HAP-1 (cell line): ENCODE measurements around the gene SHLD1.

ENCODE experiments used
- DNase-seq, 2 experiments: peaks; one replicate each; pipeline ENCODE4 v3.0.0-alpha.2; 2016 to 2020; ENCODE audit warnings: low spot score in 2 of 2
- H3K27me3 ChIP-seq: fragments of 250-450 bp; sonication (Bioruptor Pico); 2 replicates; pipeline ENCODE4 v1.5.1; 2020; ENCODE audit warnings: low read depth, mild to moderate bottlenecking, moderate library complexity
- H3K36me3 ChIP-seq: fragments of 250-450 bp; sonication (Bioruptor Pico); replicated peaks from 2 replicates; pipeline ENCODE4 v1.5.1; 2020; ENCODE audit warnings: mild to moderate bottlenecking
- H3K4me1 ChIP-seq: fragments of 250-450 bp; sonication (Bioruptor Pico); 2 replicates; pipeline ENCODE4 v1.5.1; 2020; ENCODE audit warnings: mild to moderate bottlenecking
- H3K4me3 ChIP-seq: fragments of 250-450 bp; sonication (Bioruptor Pico); 2 replicates; pipeline ENCODE4 v1.5.1; 2020; ENCODE audit warnings: mild to moderate bottlenecking, moderate library complexity
- H3K9me3 ChIP-seq: fragments of 250-450 bp; sonication (Bioruptor Pico); 2 replicates; pipeline ENCODE4 v1.5.1; 2020; ENCODE audit warnings: mild to moderate bottlenecking, moderate library complexity
- in situ Hi-C: fragments of 300-500 bp; cut with MboI; formaldehyde crosslinking; loops from 3 replicates; pipeline ENCODE4 v1.14.3; 2020; ENCODE audit warnings: low sequenced_read_pairs, inconsistent platforms, mixed read lengths

SHLD1 gene

GRCh38 chr20:5825130-5825719, 75.0 kb downstream of the SHLD1 start:
- DNase-seq: no peak
- Histone ChIP-seq H3K9me3 (no peaks in the 10 kb centered on the region), H3K4me1 (peaks cover 9% of the 10 kb centered on the region), H3K27me3 (no peaks in the 10 kb centered on the region), H3K36me3 (no peaks in the 10 kb centered on the region), H3K4me3 (no peak overlapping the region)
- in situ Hi-C loops: no loop called here

- no peak overlapping the region for H3K4me3 ChIP-seq
- in situ Hi-C loops: no loop called here
Measured at GRCh38 chr20:5827098-5827853, 77.1 kb downstream of the SHLD1 start.

DNA sequence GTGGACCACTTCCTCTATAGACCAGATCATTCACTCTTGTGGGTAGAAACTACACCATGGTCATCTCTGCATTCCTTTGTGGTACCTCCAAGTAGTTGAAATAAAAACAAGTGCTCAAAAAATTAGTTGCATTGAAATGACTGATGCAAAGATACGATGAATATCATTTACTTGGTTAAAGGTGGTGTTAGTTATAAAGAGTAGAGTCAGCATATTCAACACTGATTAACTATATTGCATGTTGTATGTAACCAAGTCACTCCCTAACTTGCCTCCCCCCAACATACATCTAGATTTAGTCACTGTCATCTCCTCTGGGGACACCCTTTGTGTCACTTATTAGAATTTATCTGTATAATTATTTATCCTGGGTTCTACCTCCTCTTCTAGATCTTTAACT, 77.7 kb downstream of the SHLD1 start:
- Histone ChIP-seq H3K4me3 (no peak overlapping the region), H3K36me3 (no peaks in the 10 kb centered on the region), H3K27me3 (no peaks in the 10 kb centered on the region), H3K9me3 (no peaks in the 10 kb centered on the region), H3K4me1 (peaks cover 4% of the 10 kb centered on the region)
- no peak for DNase-seq
- in situ Hi-C loops: no loop called here

More at GRCh38 chr20:5827098-5827853, 77.1 kb downstream of the SHLD1 start:
- Histone ChIP-seq H3K9me3 (no peaks in the 10 kb centered on the region), H3K4me1 (peaks cover 9% of the 10 kb centered on the region), H3K27me3 (no peaks in the 10 kb centered on the region), H3K36me3 (no peaks in the 10 kb centered on the region)
- no peak for DNase-seq

DNA sequence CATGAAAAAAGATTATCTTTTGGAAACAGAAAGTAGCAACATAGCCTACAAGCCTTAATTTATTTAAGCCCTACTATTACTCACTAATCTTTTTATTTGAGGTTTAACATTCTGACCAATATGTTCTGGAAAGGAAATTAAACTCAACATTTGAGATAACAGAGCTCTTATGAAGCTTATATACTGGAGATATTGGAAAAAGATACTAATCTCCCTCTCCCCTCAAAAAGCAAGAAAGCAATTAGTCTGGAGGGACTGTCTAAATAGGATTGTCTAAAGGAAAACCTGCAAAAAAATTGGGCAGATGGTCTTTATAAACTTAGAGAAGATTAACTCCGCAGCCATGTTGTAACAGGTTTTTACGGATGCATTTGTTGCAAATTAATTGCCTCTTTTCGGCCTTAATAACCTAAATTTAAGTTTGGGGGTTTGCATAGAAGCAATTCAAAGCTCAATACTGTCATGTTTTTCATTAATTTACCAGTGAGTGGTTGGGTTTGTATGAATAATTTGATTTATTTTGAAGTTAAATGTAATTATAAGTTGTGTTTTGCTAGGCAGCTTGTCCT, 79.1 kb downstream of the SHLD1 start:
- no peaks in the 10 kb centered on the region for H3K36me3 ChIP-seq
- H3K9me3 ChIP-seq: no peaks in the 10 kb centered on the region
- DNase-seq: no peak
- H3K4me3 ChIP-seq: no peak overlapping the region
- in situ Hi-C loops: no loop called here
- H3K27me3 ChIP-seq: no peaks in the 10 kb centered on the region
- no peaks in the 10 kb centered on the region for H3K4me1 ChIP-seq

DNA sequence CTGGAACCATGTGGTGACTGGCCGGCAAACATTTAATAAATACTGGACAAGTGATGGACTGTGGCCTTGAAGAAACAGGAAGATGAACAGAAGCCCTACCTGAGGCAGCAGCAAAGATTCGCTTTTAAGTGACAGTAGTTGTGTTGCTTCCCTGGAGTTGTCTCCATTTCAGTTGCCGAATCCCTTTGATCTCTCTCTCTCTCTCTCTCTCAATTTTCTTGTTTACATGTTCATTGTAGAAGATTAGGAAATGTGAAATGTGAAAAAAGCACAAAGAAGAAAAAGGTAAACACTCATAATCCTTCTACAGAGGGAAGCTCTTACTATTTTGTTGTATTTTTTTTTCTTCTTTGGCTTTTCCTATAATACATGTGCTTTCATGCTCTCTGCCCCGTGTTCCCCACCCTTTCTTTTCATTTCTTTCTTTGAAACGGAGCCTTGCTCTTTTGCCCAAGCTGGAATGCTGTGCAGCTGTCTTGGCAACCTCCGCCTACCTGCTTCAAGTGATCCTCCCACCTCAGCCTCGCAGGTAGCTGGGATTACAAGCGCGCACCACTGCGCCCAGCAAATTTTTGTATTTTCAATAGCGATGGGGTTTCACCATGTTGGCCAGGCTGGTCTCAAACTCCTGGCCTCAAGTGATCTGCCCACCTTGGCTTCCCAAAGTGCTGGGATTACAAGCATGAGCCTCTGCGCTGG, 81.5 kb downstream of the SHLD1 start:
- Histone ChIP-seq H3K4me3 (no peak overlapping the region), H3K27me3 (no peaks in the 10 kb centered on the region), H3K9me3 (no peaks in the 10 kb centered on the region), H3K36me3 (no peaks in the 10 kb centered on the region), H3K4me1 (no peaks in the 10 kb centered on the region)
- in situ Hi-C loops: no loop called here
- DNase-seq: no peak

DNA sequence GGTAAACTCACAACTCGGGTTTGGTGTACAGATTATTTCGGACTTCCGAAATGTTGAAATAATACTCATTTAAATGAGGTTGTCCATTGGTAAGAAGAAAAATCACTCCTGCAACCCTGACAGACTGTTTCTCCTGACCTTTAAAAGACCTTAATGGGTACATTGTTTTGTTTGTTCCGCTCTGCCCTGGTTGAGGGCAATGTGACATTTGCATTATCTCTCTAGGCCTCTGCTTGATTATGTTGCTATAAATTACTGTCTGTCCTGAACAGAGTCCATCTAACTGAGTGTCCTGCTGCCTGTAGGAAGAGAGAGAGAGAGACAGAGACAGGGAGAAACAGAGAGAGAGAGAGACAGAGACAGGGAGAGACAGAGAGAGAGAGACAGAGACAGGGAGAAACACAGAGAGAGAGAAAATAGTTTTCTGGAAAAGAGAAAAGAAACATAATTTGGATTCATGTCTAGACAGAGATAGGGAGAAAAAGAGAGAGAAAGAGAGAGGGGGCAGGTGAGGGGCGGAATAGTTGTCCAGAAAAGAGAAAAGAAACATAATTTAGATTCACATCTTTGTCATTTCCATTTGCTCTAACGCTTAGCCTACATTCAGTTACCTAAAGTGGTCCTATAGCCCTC, 83.2 kb downstream of the SHLD1 start:
- Histone ChIP-seq H3K4me1 (no peaks in the 10 kb centered on the region), H3K36me3 (no peaks in the 10 kb centered on the region), H3K9me3 (no peaks in the 10 kb centered on the region), H3K27me3 (no peaks in the 10 kb centered on the region), H3K4me3 (no peak overlapping the region)
- no peak for DNase-seq
- in situ Hi-C loops: no loop called here

DNA sequence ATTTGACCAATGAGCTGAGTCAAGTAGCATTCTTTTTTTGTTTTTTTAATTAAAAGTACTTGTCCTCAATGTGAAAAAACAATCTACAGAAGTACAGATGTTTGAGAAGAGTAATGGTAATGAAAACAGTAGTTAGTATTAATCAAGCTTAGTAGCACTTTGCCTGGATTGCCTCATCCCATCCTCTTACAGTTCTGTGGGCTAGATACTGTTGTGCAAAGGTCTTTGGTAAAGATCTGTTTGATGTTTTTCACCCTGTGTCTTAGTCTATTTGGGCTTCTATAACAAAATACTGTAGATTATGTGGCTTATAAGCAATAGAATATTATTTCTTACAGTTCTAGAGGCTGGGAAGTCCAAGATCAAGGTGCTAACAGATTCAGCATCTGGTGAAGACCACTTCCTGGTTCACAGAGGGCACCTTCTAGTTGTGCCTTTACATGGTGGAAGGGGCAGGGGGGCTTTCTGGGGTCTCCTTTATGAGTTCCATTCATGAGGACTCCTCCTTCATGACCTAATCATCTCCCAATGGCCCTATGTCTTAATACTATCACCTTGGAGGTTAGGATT, 84.3 kb downstream of the SHLD1 start:
- in situ Hi-C loops: no loop called here
- no peaks in the 10 kb centered on the region for H3K27me3 ChIP-seq
- no peak overlapping the region for H3K4me3 ChIP-seq
- no peaks in the 10 kb centered on the region for H3K36me3 ChIP-seq
- H3K4me1 ChIP-seq: no peaks in the 10 kb centered on the region
- DNase-seq: no peak
- no peaks in the 10 kb centered on the region for H3K9me3 ChIP-seq

GRCh38 chr20:5835321-5835821, 85.2 kb downstream of the SHLD1 start:
- Histone ChIP-seq H3K4me1 (no peaks in the 10 kb centered on the region), H3K9me3 (no peaks in the 10 kb centered on the region), H3K4me3 (no peak overlapping the region), H3K36me3 (no peaks in the 10 kb centered on the region), H3K27me3 (no peaks in the 10 kb centered on the region)
- no peak for DNase-seq
- in situ Hi-C loops: no loop called here

DNA sequence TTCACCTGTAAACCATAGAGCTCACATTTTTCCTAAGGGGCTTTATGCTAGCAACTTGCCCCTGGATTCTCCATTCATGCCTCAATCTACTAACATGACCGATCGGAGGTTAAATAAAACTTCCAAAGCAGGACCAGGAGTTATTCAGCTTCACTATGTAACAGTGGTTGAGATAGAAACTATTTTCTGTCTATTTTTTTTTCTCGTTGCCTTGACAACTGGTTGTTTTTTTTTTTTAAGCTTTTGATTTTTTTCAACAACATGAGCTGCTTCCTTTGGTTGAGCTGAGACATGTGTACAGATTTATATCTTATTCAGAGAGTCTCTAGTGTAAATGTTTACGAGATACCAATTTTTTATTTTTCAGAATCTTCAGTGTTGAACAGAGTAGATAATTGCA, 85.7 kb downstream of the SHLD1 start:
- Histone ChIP-seq H3K36me3 (no peaks in the 10 kb centered on the region), H3K4me1 (no peaks in the 10 kb centered on the region), H3K4me3 (no peak overlapping the region), H3K27me3 (no peaks in the 10 kb centered on the region), H3K9me3 (no peaks in the 10 kb centered on the region)
- DNase-seq: no peak
- in situ Hi-C loops: no loop called here

- Histone ChIP-seq H3K36me3 (no peaks in the 10 kb centered on the region), H3K4me3 (no peak overlapping the region), H3K9me3 (no peaks in the 10 kb centered on the region), H3K4me1 (no peaks in the 10 kb centered on the region), H3K27me3 (no peaks in the 10 kb centered on the region)
- DNase-seq: no peak
- in situ Hi-C loops: no loop called here
Measured at GRCh38 chr20:5836569-5836968, 86.4 kb downstream of the SHLD1 start.

- Histone ChIP-seq H3K4me1 (no peaks in the 10 kb centered on the region), H3K36me3 (no peaks in the 10 kb centered on the region), H3K27me3 (no peaks in the 10 kb centered on the region), H3K9me3 (no peaks in the 10 kb centered on the region), H3K4me3 (no peak overlapping the region)
- in situ Hi-C loops: no loop called here
- DNase-seq: no peak
Measured at GRCh38 chr20:5840411-5841002, 90.3 kb downstream of the SHLD1 start.

DNA sequence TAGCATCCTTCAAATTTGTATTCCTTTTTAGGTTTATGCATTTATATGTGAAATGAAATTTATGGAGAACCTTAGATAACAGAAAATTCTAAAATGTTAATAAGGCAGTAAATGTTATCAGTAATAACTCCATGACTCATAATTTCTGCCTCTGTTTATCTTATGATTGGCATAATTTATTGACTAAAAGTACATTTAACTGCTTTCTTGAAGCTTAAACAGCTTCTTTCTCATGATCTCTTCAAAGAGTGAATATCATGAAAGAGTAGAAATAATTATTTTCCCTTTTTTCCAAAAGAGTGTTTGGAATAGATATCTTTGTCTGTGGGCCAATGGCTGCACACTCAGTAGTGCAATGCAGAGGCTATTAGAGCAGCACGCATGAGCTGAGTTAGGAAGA, 91.3 kb downstream of the SHLD1 start:
- in situ Hi-C loops: no loop called here
- no peak overlapping the region for H3K4me3 ChIP-seq

GRCh38 chr20:5842465-5842864, 92.3 kb downstream of the SHLD1 start:
- Histone ChIP-seq H3K4me3 (no peak overlapping the region), H3K9me3 (no peaks in the 10 kb centered on the region), H3K27me3 (no peaks in the 10 kb centered on the region), H3K4me1 (no peaks in the 10 kb centered on the region), H3K36me3 (no peaks in the 10 kb centered on the region)
- in situ Hi-C loops: no loop called here
- no peak for DNase-seq

More for the DNA sequence above, 91.3 kb downstream of the SHLD1 start:
- no peaks in the 10 kb centered on the region for H3K36me3 ChIP-seq
- H3K27me3 ChIP-seq: no peaks in the 10 kb centered on the region
- no peak for DNase-seq
- no peaks in the 10 kb centered on the region for H3K4me1 ChIP-seq
- no peaks in the 10 kb centered on the region for H3K9me3 ChIP-seq
